Left cardiac atrium (tissue), 4 donors: ENCODE data around the gene NPY2R. TPM values are rescaled to one million over a fixed set of nuclear protein-coding genes. Genes with fewer than 3 reads are reported as not detected.

Source experiments
- ATAC-seq, 2 donors: fragments of 200-7000 bp; cut with Tn5 transposase; one replicate each; pipeline ENCODE4 v1.9.1; 2020; ENCODE audit warnings: mild to moderate bottlenecking in 2 of 2, moderate library complexity in 2 of 2
- DNase-seq: peaks from one replicate; pipeline ENCODE4 v3.0.0-alpha.2; 2020
- intact Hi-C, 2 donors: fragments of 100-400 bp; cut with DNase I; formaldehyde crosslinking; loops; one replicate each; pipeline versions ENCODE4 v1.14.1 to v1.15.1; 2022 to 2023
- long read RNA-seq: library from polyadenylated mRNA; unstranded; transcript quantifications from one replicate; pipeline ENCODE4 v2.0.0, GENCODE V29; 2021
- total RNA-seq, 2 donors: library from RNA; stranded (reverse); fragmentation: NEBNext Ultra II Directional; extraction: Animal tissue kit (Norgen Biotek cat#: 25700); gene quantifications; one replicate each; pipeline ENCODE4 v1.2.1, GENCODE V29; 2021
- donor health status: DM: no; HTN: yes; CAD: no.
- donor health status: DM: no; HTN: yes; CAD: no; lungs with severe emphysema.
- donor health status: DM: yes; HTN: yes; CAD: no.
- donor health status: Dilated cardiomyopathy.

Gene NPY2R
- total RNA-seq: under 1 TPM; 0.08 to 0.35 TPM
- long read RNA-seq: 0 reads

- intact Hi-C loops: no loop called here
- ATAC-seq (peak in 1 of 2 donors; percentile 41), DNase-seq (peak; percentile 13)
Observed at GRCh38 chr4:155208258-155209054, at the start of gene NPY2R. Gene NPY2R, plus strand, starts transcription at chr4:155208636. Its CDS starts 5,304 bp downstream, at chr4:155213940.

- DNase-seq (no peak), ATAC-seq (no peak)
- intact Hi-C loops: no loop called here
Observed at GRCh38 chr4:155161357-155161756, 47.1 kb upstream of the NPY2R start.

- intact Hi-C loops: no loop called here
- no peak for DNase-seq
Observed at GRCh38 chr4:155164718-155165117, 43.7 kb upstream of the NPY2R start.

GRCh38 chr4:155170569-155170968 lies 37.9 kb upstream of the NPY2R start:
- DNase-seq: no peak

More at GRCh38 chr4:155164718-155165117, 43.7 kb upstream of the NPY2R start:
- ATAC-seq: no peak

GRCh38 chr4:155173371-155173770 lies 35.1 kb upstream of the NPY2R start:
- no peak for DNase-seq
- ATAC-seq: no peak
- intact Hi-C loops: no loop called here

More at GRCh38 chr4:155170569-155170968, 37.9 kb upstream of the NPY2R start:
- intact Hi-C loops: no loop called here
- ATAC-seq: no peak

- ATAC-seq (no peak), DNase-seq (no peak)
- intact Hi-C loops: no loop called here
Observed at GRCh38 chr4:155174668-155175067, 33.8 kb upstream of the NPY2R start.

- ATAC-seq (no peak), DNase-seq (no peak)
- intact Hi-C loops: no loop called here
Observed at GRCh38 chr4:155179216-155179615, 29.2 kb upstream of the NPY2R start.

GRCh38 chr4:155186972-155187371 lies 21.5 kb upstream of the NPY2R start:
- DNase-seq (no peak), ATAC-seq (no peak)
- intact Hi-C loops: no loop called here

- no peak for ATAC-seq
- intact Hi-C loops: no loop called here
Observed at GRCh38 chr4:155187989-155188388, 20.4 kb upstream of the NPY2R start.

GRCh38 chr4:155190099-155190498 lies 18.3 kb upstream of the NPY2R start:
- intact Hi-C loops: no loop called here
- ATAC-seq (no peak), DNase-seq (no peak)

More at GRCh38 chr4:155187989-155188388, 20.4 kb upstream of the NPY2R start:
- DNase-seq: no peak

- no peak for ATAC-seq
- intact Hi-C loops: no loop called here
Observed at GRCh38 chr4:155197757-155198156, 10.7 kb upstream of the NPY2R start.

GRCh38 chr4:155207534-155208257 lies 740 bp upstream of the NPY2R start:
- DNase-seq (no peak), ATAC-seq (peak in 1 of 2 donors; percentile 19)
- intact Hi-C loops: no loop called here

More at GRCh38 chr4:155197757-155198156, 10.7 kb upstream of the NPY2R start:
- DNase-seq: no peak

GRCh38 chr4:155220025-155220424 lies 11.6 kb downstream of the NPY2R start:
- DNase-seq (no peak), ATAC-seq (no peak)
- intact Hi-C loops: no loop called here

- ATAC-seq: no peak
- DNase-seq: no peak
- intact Hi-C loops: no loop called here
Observed at GRCh38 chr4:155227131-155227530, 18.7 kb downstream of the NPY2R start.

- intact Hi-C loops: no loop called here
- ATAC-seq (no peak), DNase-seq (no peak)
Observed at GRCh38 chr4:155228713-155229112, 20.3 kb downstream of the NPY2R start.

GRCh38 chr4:155232432-155232831 lies 24.0 kb downstream of the NPY2R start:
- intact Hi-C loops: no loop called here
- ATAC-seq (no peak), DNase-seq (no peak)

- ATAC-seq: no peak
- intact Hi-C loops: no loop called here
- DNase-seq: no peak
Observed at GRCh38 chr4:155234206-155234605, 25.8 kb downstream of the NPY2R start.

- ATAC-seq: no peak
- intact Hi-C loops: no loop called here
Observed at GRCh38 chr4:155237567-155237966, 29.1 kb downstream of the NPY2R start.

GRCh38 chr4:155241225-155241624 lies 32.8 kb downstream of the NPY2R start:
- intact Hi-C loops: no loop called here
- ATAC-seq (no peak), DNase-seq (no peak)

More at GRCh38 chr4:155237567-155237966, 29.1 kb downstream of the NPY2R start:
- DNase-seq: no peak

GRCh38 chr4:155241664-155242063 lies 33.2 kb downstream of the NPY2R start:
- intact Hi-C loops: no loop called here
- ATAC-seq (no peak), DNase-seq (no peak)
